Mesothelial cell of epicardium (in vitro differentiated cells): ENCODE results near the gene ZNF511. TPM values are rescaled to one million over a fixed set of nuclear protein-coding genes. Genes with fewer than 3 reads are reported as not detected.
A peak's percentile ranks its signal among the peaks of the same experiment; 100 is the strongest.

Source experiments
- DNase-seq, 2 experiments: peaks; one replicate each; pipeline ENCODE4 v3.0.0; 2021; ENCODE audit warnings: low spot score in 2 of 2; ENCODE audit not compliant: unreplicated experiment in 2 of 2
- H3K27ac Mint-ChIP-seq: 2 replicates; pipeline ENCODE4 v1.8.0; 2021; ENCODE audit warnings: mixed read lengths
- H3K27me3 Mint-ChIP-seq: 2 replicates; pipeline ENCODE4 v1.8.0; 2021; ENCODE audit warnings: low read depth, mixed read lengths
- H3K36me3 Mint-ChIP-seq: 2 replicates; pipeline ENCODE4 v1.8.0; 2021; ENCODE audit warnings: mixed read lengths
- H3K4me1 Mint-ChIP-seq: 2 replicates; pipeline ENCODE4 v1.8.0; 2021; ENCODE audit warnings: mixed read lengths
- H3K4me3 Mint-ChIP-seq: 2 replicates; pipeline ENCODE4 v1.8.0; 2021; ENCODE audit warnings: mild to moderate bottlenecking, moderate library complexity, mixed read lengths
- H3K9me3 Mint-ChIP-seq: 2 replicates; pipeline ENCODE4 v1.8.0; 2021; ENCODE audit warnings: mixed read lengths
- CTCF ChIP-seq: fragments of 200-600 bp; sonication (generic); IDR thresholded peaks from one replicate; pipeline ENCODE4 v1.5.0; 2021; ENCODE audit warnings: antibody characterized with exemption; ENCODE audit not compliant: unreplicated experiment
- total RNA-seq: library from RNA; stranded (reverse); gene quantifications from 3 replicates; pipeline ENCODE4 v1.2.1, GENCODE V29; 2021

Gene ZNF511
- total RNA-seq, 1 donor from 2014 or later, result 44.9 TPM

- Mint-ChIP-seq H3K4me3 (peak overlapping the region; percentile 38), H3K27me3 (no peaks in the 10 kb centered on the region), H3K27ac (no peak overlapping the region), H3K9me3 (no peaks in the 10 kb centered on the region), H3K4me1 (peaks cover 11% of the 10 kb centered on the region), H3K36me3 (peaks cover 5% of the 10 kb centered on the region)
- no peak for DNase-seq
- TF ChIP-seq CTCF, result no peak
Measured at GRCh38 chr10:133310789-133311188, 2.1 kb downstream of the ZNF511 start.

GRCh38 chr10:133311570-133311969, 2.9 kb downstream of the ZNF511 start:
- TF ChIP-seq CTCF, result no peak
- no peak for DNase-seq
- Mint-ChIP-seq H3K27me3 (no peaks in the 10 kb centered on the region), H3K36me3 (peaks cover 5% of the 10 kb centered on the region), H3K27ac (no peak overlapping the region), H3K4me3 (no peak overlapping the region), H3K4me1 (peaks cover 11% of the 10 kb centered on the region), H3K9me3 (no peaks in the 10 kb centered on the region)

- H3K36me3 Mint-ChIP-seq, result peaks cover 5% of the 10 kb centered on the region
- no peak overlapping the region for H3K27ac Mint-ChIP-seq
- no peak for TF ChIP-seq CTCF
- peaks cover 5% of the 10 kb centered on the region for H3K4me1 Mint-ChIP-seq
- no peaks in the 10 kb centered on the region for H3K9me3 Mint-ChIP-seq
- H3K27me3 Mint-ChIP-seq, result no peaks in the 10 kb centered on the region
- DNase-seq, result no peak
- no peak overlapping the region for H3K4me3 Mint-ChIP-seq
Measured at GRCh38 chr10:133312016-133312768, 3.5 kb downstream of the ZNF511 start.

- Mint-ChIP-seq H3K4me3 (no peak overlapping the region), H3K36me3 (peaks cover 5% of the 10 kb centered on the region), H3K9me3 (no peaks in the 10 kb centered on the region), H3K27me3 (no peaks in the 10 kb centered on the region), H3K27ac (no peak overlapping the region), H3K4me1 (peaks cover 2% of the 10 kb centered on the region)
- no peak for DNase-seq
- TF ChIP-seq CTCF, result no peak
Measured at GRCh38 chr10:133312769-133313145, 4.0 kb downstream of the ZNF511 start.

- Mint-ChIP-seq H3K9me3 (no peaks in the 10 kb centered on the region), H3K27ac (no peak overlapping the region), H3K36me3 (peaks cover 5% of the 10 kb centered on the region), H3K27me3 (no peaks in the 10 kb centered on the region), H3K4me1 (no peaks in the 10 kb centered on the region), H3K4me3 (no peak overlapping the region)
- TF ChIP-seq CTCF, result no peak
- DNase-seq, result no peak
Measured at GRCh38 chr10:133313192-133313591, 4.5 kb downstream of the ZNF511 start.
